HG03139 (cell line): ENCODE data around the gene USP48.

Experiments
- ATAC-seq: cut with Tn5 transposase; IDR thresholded peaks from one replicate; pipeline ENCODE4 v1.9.1; 2021; ENCODE audit not compliant: unreplicated experiment

The USP48 gene

GRCh38 chr1:21655259-21655658 is 127.7 kb downstream of the USP48 start:
- ATAC-seq: no peak

DNA sequence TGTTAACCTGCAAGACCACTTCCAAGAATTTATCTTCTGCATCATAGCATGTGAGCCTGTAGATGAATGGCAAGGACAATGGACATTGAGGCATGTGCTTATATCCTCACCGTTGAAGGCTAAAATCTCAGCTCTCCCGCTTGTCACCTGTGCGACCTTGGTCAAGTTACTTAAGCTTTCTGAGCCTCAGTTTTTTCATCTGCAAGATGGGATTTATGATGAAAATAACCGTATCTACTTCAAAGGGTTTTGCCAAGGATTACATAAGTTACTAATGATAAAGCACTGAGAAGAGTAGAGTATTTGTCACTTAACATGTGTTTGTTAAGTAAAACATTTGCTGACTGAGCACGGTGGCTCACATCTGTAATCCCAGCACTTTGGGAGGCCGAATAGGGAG is 128.7 kb downstream of the USP48 start:
- no peak for ATAC-seq

- ATAC-seq: no peak
Observed at GRCh38 chr1:21653744-21654100, 129.2 kb downstream of the USP48 start.

DNA sequence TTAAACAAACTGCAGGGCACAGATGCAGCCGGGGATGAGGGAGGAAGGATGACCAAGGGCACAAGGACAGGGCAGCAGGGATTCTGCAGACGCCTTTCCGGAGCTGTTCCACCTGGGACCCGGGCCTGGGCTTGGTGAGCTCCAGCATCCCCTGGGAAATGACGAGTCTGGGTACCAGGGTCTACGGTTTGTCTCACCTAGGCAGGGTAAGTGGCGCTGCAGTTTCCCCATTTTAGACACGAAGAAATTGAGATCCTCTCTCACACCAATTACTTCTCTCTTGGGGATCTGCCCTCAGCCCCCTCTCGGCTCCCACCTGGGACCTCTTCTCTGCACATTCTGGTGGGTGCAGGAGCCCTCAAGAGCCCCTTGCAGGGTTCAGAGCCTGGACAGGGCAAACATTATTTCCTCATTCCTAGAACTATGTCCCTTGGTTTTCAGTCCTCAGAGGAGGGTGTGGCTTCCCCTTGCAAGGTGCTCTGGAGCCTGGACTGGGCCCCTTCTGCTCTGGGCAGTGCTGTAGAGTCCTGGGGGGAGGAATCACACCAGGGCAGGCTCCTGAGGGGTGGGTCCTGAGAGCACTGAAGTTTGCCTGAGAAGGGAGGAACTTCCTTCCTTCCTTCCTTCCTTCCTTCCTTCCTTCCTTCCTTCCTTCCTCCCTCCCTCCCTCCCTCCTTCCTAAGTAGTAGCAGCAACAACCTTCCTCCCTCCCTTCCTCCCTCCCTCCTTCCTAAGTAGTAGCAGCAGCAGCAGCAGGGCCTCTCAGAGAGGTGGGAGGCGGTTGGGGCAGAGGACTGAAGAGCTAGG is 129.8 kb downstream of the USP48 start:
- ATAC-seq: no peak

DNA sequence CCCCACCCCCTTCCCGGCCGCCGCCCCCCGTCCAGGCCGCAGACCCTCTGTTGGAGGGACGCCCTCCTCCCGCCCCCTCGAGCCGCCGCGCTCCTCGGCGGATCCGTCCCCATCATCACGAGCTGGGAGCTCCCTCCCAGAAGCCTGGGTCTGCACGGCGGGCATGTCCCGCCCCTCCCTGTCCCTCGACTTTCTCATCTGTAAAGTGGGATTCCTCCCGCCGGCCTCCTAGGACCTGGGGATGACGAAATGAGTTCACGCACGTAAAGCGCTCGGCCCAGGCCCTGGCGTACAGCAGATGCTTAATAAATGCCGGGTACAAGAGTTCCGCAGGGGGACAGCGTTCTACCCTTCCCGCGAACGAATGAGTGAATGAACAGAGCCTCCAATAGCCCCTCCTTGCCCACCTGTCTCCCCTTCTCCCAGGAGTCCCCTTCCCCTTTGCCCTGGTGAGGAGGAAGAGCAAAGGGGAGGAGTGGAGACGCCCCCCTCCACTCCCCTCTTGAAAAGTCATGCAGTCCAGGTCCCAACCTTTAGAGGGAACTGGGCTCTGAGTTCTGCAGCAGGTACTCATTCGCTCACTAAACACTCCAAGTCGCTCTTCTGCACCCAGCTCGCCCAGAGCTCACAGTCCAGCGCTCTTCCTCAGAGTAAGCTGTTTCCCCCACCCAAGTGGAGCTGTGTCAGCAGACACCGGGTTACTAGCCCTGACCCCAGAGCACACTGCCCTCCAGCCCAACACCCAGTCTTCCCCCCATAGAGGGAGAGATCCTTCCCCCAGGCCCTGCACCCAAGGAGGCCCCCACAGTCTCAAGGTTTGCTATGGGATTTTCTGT is 130.6 kb downstream of the USP48 start:
- no peak for ATAC-seq

DNA sequence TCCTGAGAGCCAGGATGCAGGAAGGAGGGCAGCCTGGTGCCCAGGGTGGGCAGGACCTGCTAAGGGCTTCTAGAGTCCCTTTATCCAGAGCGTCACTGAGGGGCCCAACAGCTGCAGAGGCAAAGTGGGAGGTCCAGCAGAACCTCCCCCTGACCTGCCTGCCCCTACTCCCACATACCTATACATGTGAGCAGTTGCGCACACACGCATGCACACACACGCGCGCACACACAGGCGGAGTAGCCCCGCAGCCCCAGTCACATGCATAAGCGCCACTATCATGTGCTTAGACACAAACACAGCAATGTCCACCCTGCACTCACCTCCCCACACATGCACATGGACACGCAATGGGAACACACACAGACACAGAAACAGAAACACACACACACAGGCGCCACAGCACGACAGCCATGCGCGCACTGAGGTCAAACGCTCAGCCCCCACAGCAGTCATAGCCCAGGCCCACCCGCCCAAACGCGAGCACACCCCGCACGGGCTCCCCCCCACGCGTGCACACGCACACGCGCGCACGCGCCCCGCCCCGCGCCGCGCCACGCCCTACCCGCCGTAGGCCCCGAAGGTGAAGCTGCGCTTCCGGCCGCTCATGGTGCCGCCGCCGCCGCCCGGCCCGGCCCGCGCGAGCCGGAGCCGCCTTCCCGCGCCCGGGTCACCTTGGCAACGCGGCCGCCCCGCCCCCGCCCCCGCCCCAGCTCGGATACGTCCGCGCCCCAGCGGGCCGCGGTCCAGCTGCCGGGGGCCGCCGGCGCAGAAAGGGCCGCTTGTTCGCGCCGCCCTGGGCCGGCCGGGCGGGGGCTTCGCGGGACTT is 131.5 kb downstream of the USP48 start:
- no peak for ATAC-seq

GRCh38 chr1:21650400-21650799 is 132.5 kb downstream of the USP48 start:
- ATAC-seq: no peak

DNA sequence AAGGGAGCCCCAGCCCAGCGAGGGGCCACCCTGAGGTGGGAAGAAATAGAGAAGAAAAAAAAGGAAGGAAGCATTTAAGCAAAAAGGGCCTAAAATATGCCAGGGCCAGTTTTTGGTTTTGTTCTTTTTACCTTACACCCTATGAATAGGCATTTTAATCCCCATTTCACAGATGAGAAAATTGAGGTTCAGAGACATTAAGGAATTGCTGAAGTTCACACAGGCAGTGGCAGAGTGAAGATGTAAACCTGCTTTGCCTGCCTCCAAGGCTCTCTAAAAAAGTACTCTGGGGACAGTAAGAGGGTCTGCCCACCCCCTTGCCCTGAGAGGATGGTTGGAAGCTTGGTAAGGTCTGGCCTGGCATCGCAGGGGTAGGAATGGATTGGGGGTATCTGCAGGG is 133.6 kb downstream of the USP48 start:
- no peak for ATAC-seq

GRCh38 chr1:21648791-21649190 is 134.2 kb downstream of the USP48 start:
- no peak for ATAC-seq

DNA sequence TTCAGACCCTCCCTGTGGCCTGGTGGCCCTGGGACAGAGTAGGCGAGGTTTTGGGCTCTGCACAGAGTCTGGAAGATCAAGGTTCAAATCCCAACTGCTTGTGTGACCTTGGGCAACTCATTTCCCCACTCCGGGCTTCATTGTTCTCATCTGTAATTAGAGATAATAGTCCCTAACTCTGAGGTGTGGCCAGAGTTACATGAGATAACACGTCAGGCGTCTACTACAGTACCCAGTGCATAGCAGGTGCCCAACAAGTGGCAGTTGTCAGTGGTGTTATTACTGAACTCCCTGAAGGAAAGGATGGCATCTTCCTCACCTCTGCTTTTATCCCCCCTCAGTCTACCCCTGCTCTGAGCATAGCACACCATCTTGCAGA is 134.6 kb downstream of the USP48 start:
- ATAC-seq: no peak

GRCh38 chr1:21647431-21648351 is 135.3 kb downstream of the USP48 start:
- no peak for ATAC-seq

GRCh38 chr1:21645550-21645949 is 137.4 kb downstream of the USP48 start:
- ATAC-seq: no peak

GRCh38 chr1:21644906-21645305 is 138.0 kb downstream of the USP48 start:
- ATAC-seq: no peak

DNA sequence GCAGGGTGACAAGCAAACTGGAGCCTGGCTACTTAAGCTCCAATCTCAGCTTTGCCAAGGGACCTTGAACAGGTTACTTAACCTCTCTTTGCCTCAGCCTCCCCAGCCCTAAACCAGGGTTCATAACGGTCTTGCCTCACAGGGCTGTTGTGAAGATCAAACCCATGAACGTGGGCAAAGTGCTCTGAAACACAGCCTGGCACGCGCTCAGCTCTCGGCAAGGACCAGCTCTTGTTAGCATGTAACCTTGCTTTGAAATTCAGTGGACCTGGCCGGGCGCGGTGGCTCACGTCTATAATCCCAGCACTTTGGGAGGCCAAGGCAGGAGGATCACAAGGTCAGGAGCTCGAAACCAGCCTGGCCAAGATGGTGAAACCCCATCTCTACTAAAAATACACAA is 138.6 kb downstream of the USP48 start:
- no peak for ATAC-seq

- ATAC-seq: no peak
Observed at GRCh38 chr1:21643624-21644023, 139.3 kb downstream of the USP48 start.

GRCh38 chr1:21641967-21642739 is 140.8 kb downstream of the USP48 start:
- ATAC-seq: no peak

DNA sequence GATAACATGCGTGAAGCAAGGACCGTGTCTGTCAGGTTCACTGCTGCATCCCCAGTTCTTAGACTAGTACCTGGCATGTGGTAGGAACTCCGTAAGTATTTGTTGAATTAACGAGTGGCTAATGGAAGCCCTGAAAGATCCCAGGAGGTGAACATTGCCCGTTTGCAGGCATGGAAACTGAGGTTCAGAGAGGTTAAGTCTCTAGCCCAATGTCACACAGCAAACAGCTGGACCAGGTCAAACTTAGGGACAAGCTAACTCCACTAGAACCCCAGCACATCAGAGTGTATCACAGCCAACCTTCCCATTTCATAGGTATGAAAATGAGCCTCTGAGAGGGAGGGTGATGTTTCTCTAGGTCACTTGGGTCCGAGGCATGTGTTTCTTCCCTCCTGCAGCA is 141.4 kb downstream of the USP48 start:
- ATAC-seq: no peak

- no peak for ATAC-seq
Observed at GRCh38 chr1:21641076-21641475, 141.9 kb downstream of the USP48 start.

DNA sequence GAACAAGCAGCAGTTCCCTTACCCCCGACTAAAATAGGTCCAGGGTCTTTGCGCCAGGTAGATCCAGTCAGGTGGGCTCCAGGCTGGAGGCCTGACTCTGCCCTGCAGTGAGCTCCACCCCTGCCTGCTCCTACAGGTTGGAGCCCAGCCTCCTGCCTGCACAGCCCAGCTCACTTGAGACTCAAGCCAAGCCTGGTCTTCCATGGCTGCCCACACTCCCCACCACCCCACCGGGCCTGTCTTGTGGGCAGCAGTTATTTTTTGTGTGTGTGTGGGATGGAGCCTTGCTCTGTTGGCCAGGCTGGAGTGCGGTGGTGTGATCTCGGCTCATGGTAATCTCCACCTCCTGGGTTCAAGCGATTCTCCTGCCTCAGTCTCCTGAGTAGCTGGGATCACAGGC is 142.3 kb downstream of the USP48 start:
- no peak for ATAC-seq

DNA sequence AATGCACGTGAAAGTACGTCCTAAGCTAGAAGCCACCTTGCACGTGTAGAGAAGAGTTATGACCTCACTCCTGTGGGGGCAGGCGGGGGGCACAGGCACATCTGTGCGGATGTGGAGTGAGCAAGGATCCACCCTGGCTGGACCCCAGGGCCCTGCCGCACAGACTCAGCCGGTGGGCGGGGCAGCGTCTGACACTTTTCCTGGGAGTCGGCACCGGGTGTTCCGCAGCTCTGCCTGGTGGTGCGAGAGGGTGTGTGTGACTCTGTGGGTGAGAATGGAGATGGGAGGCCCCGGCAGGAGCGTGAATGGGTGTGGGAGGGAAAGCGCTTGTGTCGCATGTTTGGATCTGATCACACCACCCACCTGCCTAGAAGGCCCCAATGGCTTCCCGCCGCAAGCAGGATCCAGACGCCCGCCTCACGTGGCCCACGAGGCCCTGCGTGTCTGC is 143.3 kb downstream of the USP48 start:
- ATAC-seq: no peak
